Erythroblast (primary cell): ENCODE data around the gene CHRDL2.

Experiments
- GATA1 ChIP-seq: IDR thresholded peaks from 2 replicates; pipeline ENCODE4 v1.6.1; 2011; ENCODE audit warnings: low read depth, mild to moderate bottlenecking, control low read depth, low read length, moderate library complexity
- POLR2A ChIP-seq: IDR thresholded peaks from 2 replicates; pipeline ENCODE4 v1.6.1; 2011; ENCODE audit warnings: mild to moderate bottlenecking, low read length

DNA sequence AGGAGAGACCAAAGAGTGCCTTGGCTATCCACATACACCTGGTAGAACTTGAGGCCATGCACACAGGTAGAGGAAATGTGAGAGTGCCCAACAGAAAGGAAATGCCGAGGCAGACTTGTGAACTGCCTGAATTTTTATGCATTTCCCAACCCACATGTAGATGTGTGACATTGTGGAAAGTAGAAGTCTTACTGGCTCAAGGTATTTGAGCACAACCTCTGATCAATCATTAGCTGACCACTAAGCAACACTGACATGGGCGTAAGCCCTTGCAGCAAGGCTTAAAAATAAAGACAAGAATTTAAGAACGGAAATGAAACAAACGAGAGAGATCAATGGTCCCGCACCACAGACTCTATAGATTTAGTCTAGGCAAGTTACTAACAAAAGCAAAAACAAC, 76.2 kb downstream of the CHRDL2 start:
- TF ChIP-seq GATA1 = no peak
- no peak for TF ChIP-seq POLR2A
